ENCODE measurements around the gene CDX4. TPM values are rescaled to one million over a fixed set of nuclear protein-coding genes. Genes with fewer than 3 reads are reported as not detected.

The CDX4 gene
- total and polyA plus RNA-seq, 2 experiments from 2014 or later, result 2.0 to 2.7 TPM

GRCh38 chrX:73457306-73457705 is 10.5 kb downstream of the CDX4 start:
- peaks cover 52% of the 10 kb centered on the region for H3K27me3 ChIP-seq (ENCODE audit: insufficient read depth)
- TF ChIP-seq ZNF331 (CRISPR knock-in tag; IDR thresholded peaks at IDR 0.05; ENCODE audit: low read depth), result no peak
- TF ChIP-seq POLR2AphosphoS5 (IDR thresholded peaks at IDR 0.05; ENCODE audit: low read depth), result no peak
- TF ChIP-seq ZNF462 (CRISPR knock-in tag; IDR thresholded peaks at IDR 0.05), result no peak
- TF ChIP-seq STAT1 (IDR thresholded peaks at IDR 0.05; ENCODE audit: unreplicated experiment), result no peak
- TF ChIP-seq JUNB (IDR thresholded peaks at IDR 0.05; ENCODE audit: unreplicated experiment), result no peak
- TF ChIP-seq EZH2phosphoT487 (IDR thresholded peaks at IDR 0.05; ENCODE audit: unreplicated experiment), result no peak
- no peak for TF ChIP-seq NANOG (IDR thresholded peaks at IDR 0.05; ENCODE audit: borderline replicate concordance)
- no peak for TF ChIP-seq CREB1 (CRISPR knock-in tag; IDR thresholded peaks at IDR 0.05; ENCODE audit: low read depth)
- TF ChIP-seq REST (IDR thresholded peaks at IDR 0.05; ENCODE audit: unreplicated experiment), result no peak
- TF ChIP-seq CTCF (conservative IDR thresholded peaks at IDR 0.05; ENCODE audit: low read depth in 2 of 2), result no peak
- no peak for TF ChIP-seq ETS1 (IDR thresholded peaks at IDR 0.05)
- H3K4me1 ChIP-seq (ENCODE audit: insufficient read depth), result no peaks in the 10 kb centered on the region; the same call in 1 of the 2 replicates
- H3K36me3 ChIP-seq (ENCODE audit: insufficient read depth), result no peaks in the 10 kb centered on the region
- Mint-ChIP-seq H3K27ac (no peak overlapping the region), H3K9me3 (no peaks in the 10 kb centered on the region), H3K36me3 (ENCODE audit: low read depth) (no peaks in the 10 kb centered on the region), H3K27me3 (ENCODE audit: insufficient read depth, low read depth, poor library complexity) (no peaks in the 10 kb centered on the region), H3K4me1 (peaks cover 7% of the 10 kb centered on the region; the same call in 2 of the 3 replicates), H3K4me3 (no peak overlapping the region)
- DNase-seq (ENCODE audit: low spot score) (no peak), ATAC-seq (no peak)
- no peak overlapping the region for H2AFZ ChIP-seq
- H4K20me1 ChIP-seq (replicated peaks; ENCODE audit: insufficient read depth), result no peaks in the 10 kb centered on the region
- no peak overlapping the region for H3K27ac ChIP-seq (ENCODE audit: low read depth)
- H3K4me2 ChIP-seq, result no peak overlapping the region
- H3K4me3 ChIP-seq, result no peak overlapping the region
- H3K9me2 ChIP-seq (ENCODE audit: insufficient read depth), result no peaks in the 10 kb centered on the region
- no peaks in the 10 kb centered on the region for H3F3A ChIP-seq (replicated peaks; ENCODE audit: low read depth)
- no peaks in the 10 kb centered on the region for H3K79me2 ChIP-seq (replicated peaks; ENCODE audit: insufficient read depth)

All from GM23338 (cell line).